Measurements from ENCODE around the gene ZNF398. TPM values are rescaled to one million over a fixed set of nuclear protein-coding genes. Genes with fewer than 3 reads are reported as not detected.
A peak's percentile ranks its signal among the peaks of the same experiment; 100 is the strongest.

Gene ZNF398
- polyA plus RNA-seq, 1 donor from 2014 or later: 8.6 TPM

- Histone ChIP-seq H3K9me2 (ENCODE audit: insufficient read depth, low read length) (no peaks in the 10 kb centered on the region), H3K27ac (ENCODE audit: low read length) (peak overlapping the region; percentile 88), H3K79me2 (replicated peaks; ENCODE audit: insufficient read depth, low read length) (no peaks in the 10 kb centered on the region), H3F3A (ENCODE audit: insufficient read depth, low read length, poor library complexity, severe bottlenecking) (no peaks in the 10 kb centered on the region), H3K4me3 (ENCODE audit: low read length) (peak overlapping the region; percentile 96), H3K9me3 (ENCODE audit: low read length) (no peaks in the 10 kb centered on the region), H3K27me3 (ENCODE audit: insufficient read depth, low read depth, low read length) (no peaks in the 10 kb centered on the region), H3K4me2 (ENCODE audit: low read length) (peak overlapping the region; percentile 39), H4K20me1 (ENCODE audit: insufficient read depth) (no peaks in the 10 kb centered on the region), H3K36me3 (ENCODE audit: insufficient read depth, low read length) (no peaks in the 10 kb centered on the region), H2AFZ (ENCODE audit: low read depth, low read length) (peak overlapping the region; percentile 90), H3K9ac (ENCODE audit: low read length) (peak overlapping the region; percentile 97)
- TF ChIP-seq CTCF (IDR thresholded peaks at IDR 0.05; ENCODE audit: poor library complexity, severe bottlenecking) (no peak), RAD21 (conservative IDR thresholded peaks at IDR 0.05) (no peak), MXI1 (conservative IDR thresholded peaks at IDR 0.05; ENCODE audit: poor library complexity, severe bottlenecking) (no peak), EP300 (conservative IDR thresholded peaks at IDR 0.05; ENCODE audit: poor library complexity, severe bottlenecking) (no peak), TAF1 (IDR thresholded peaks at IDR 0.05; ENCODE audit: low read depth) (no peak), POLR2AphosphoS5 (IDR thresholded peaks at IDR 0.05) (no peak), REST (IDR thresholded peaks at IDR 0.05; ENCODE audit: borderline replicate concordance) (no peak)
Observed at GRCh38 chr7:149126662-149127266, 20.5 kb upstream of the ZNF398 start.

GRCh38 chr7:149130572-149131198 is 16.6 kb upstream of the ZNF398 start:
- H3K4me2 ChIP-seq (ENCODE audit: low read length): no peak overlapping the region
- H4K20me1 ChIP-seq (ENCODE audit: insufficient read depth): no peaks in the 10 kb centered on the region
- no peak overlapping the region for H3K27ac ChIP-seq (ENCODE audit: low read length)
- H3K9me3 ChIP-seq (ENCODE audit: low read length): no peaks in the 10 kb centered on the region
- no peak overlapping the region for H3K9ac ChIP-seq (ENCODE audit: low read length)
- no peaks in the 10 kb centered on the region for H3K9me2 ChIP-seq (ENCODE audit: insufficient read depth, low read length)
- H2AFZ ChIP-seq (ENCODE audit: low read depth, low read length): no peak overlapping the region
- H3K4me3 ChIP-seq (ENCODE audit: low read length): no peak overlapping the region
- no peaks in the 10 kb centered on the region for H3F3A ChIP-seq (ENCODE audit: insufficient read depth, low read length, poor library complexity, severe bottlenecking)
- no peaks in the 10 kb centered on the region for H3K79me2 ChIP-seq (replicated peaks; ENCODE audit: insufficient read depth, low read length)
- no peaks in the 10 kb centered on the region for H3K27me3 ChIP-seq (ENCODE audit: insufficient read depth, low read depth, low read length)
- no peak for TF ChIP-seq SMC3 (conservative IDR thresholded peaks at IDR 0.05; ENCODE audit: poor library complexity)
- TF ChIP-seq EZH2 (IDR thresholded peaks at IDR 0.05; ENCODE audit: borderline replicate concordance, insufficient read depth, low read length, poor library complexity, severe bottlenecking): no peak
- no peak for TF ChIP-seq REST (IDR thresholded peaks at IDR 0.05; ENCODE audit: borderline replicate concordance)
- TF ChIP-seq EP300 (conservative IDR thresholded peaks at IDR 0.05; ENCODE audit: poor library complexity, severe bottlenecking): no peak
- TF ChIP-seq MXI1 (conservative IDR thresholded peaks at IDR 0.05; ENCODE audit: poor library complexity, severe bottlenecking): no peak
- TF ChIP-seq TAF1 (IDR thresholded peaks at IDR 0.05; ENCODE audit: low read depth): no peak
- TF ChIP-seq POLR2AphosphoS5 (IDR thresholded peaks at IDR 0.05): no peak
- no peak for TF ChIP-seq CTCF (IDR thresholded peaks at IDR 0.05; ENCODE audit: poor library complexity, severe bottlenecking)
- TF ChIP-seq RAD21 (conservative IDR thresholded peaks at IDR 0.05): no peak
- H3K36me3 ChIP-seq (ENCODE audit: insufficient read depth, low read length): no peaks in the 10 kb centered on the region
